ENCODE measurements around the gene OR2V2. TPM values are rescaled to one million over a fixed set of nuclear protein-coding genes. Genes with fewer than 3 reads are reported as not detected.

OR2V2 gene
- total RNA-seq, 1 donor from 2014 or later, result not detected

GRCh38 chr5:181149355-181149754 is 2.0 kb downstream of the OR2V2 start:
- no peak overlapping the region for H3K4me2 ChIP-seq (ENCODE audit: low read length)
- H3K36me3 Mint-ChIP-seq (ENCODE audit: low read depth, unreplicated experiment), result no peaks in the 10 kb centered on the region
- no peaks in the 10 kb centered on the region for H3K9me3 Mint-ChIP-seq (ENCODE audit: unreplicated experiment)
- H3K27me3 Mint-ChIP-seq (ENCODE audit: low read depth, unreplicated experiment), result peaks cover 45% of the 10 kb centered on the region
- no peak for TF ChIP-seq EZH2 (IDR thresholded peaks at IDR 0.05; ENCODE audit: insufficient read depth, low read length)
- TF ChIP-seq CTCF (IDR thresholded peaks at IDR 0.05; ENCODE audit: insufficient read depth, low read depth, low read length), result no peak
- H3K27ac Mint-ChIP-seq (ENCODE audit: unreplicated experiment), result no peak overlapping the region
- H3K36me3 ChIP-seq (ENCODE audit: insufficient read depth, low read length), result no peaks in the 10 kb centered on the region
- H2AFZ ChIP-seq (ENCODE audit: low read depth, low read length), result no peak overlapping the region
- no peak overlapping the region for H3K27ac ChIP-seq (ENCODE audit: low read depth, low read length)
- no peaks in the 10 kb centered on the region for H3K9me3 ChIP-seq (ENCODE audit: insufficient read depth, low read depth, low read length)
- H3K4me3 Mint-ChIP-seq (ENCODE audit: unreplicated experiment), result no peak overlapping the region
- no peaks in the 10 kb centered on the region for H3K79me2 ChIP-seq (ENCODE audit: insufficient read depth, low read length)
- FAIRE-seq, result no peak
- no peaks in the 10 kb centered on the region for H3K4me1 ChIP-seq (ENCODE audit: insufficient read depth, low read length)
- DNase-seq (ENCODE audit: low read depth), result no peak
- H3K4me1 Mint-ChIP-seq (ENCODE audit: low read depth, unreplicated experiment), result no peaks in the 10 kb centered on the region
- H4K20me1 ChIP-seq (ENCODE audit: insufficient read depth, low read length), result no peaks in the 10 kb centered on the region
- H3K9ac ChIP-seq (ENCODE audit: low read length), result no peak overlapping the region
- H3K4me3 ChIP-seq (ENCODE audit: insufficient read depth, low read depth, low read length), result no peak overlapping the region
- no peaks in the 10 kb centered on the region for H3K27me3 ChIP-seq (ENCODE audit: insufficient read depth, low read length)

GRCh38 chr5:181149806-181150733 is 2.7 kb downstream of the OR2V2 start:
- no peak overlapping the region for H2AFZ ChIP-seq (ENCODE audit: low read depth, low read length)
- FAIRE-seq, result no peak
- H3K4me3 Mint-ChIP-seq (ENCODE audit: unreplicated experiment), result no peak overlapping the region

More at GRCh38 chr5:181149806-181150733, 2.7 kb downstream of the OR2V2 start:
- H3K27me3 Mint-ChIP-seq (ENCODE audit: low read depth, unreplicated experiment), result peaks cover 45% of the 10 kb centered on the region
- Histone ChIP-seq H3K36me3 (ENCODE audit: insufficient read depth, low read length) (no peaks in the 10 kb centered on the region), H3K9ac (ENCODE audit: low read length) (no peak overlapping the region), H3K79me2 (ENCODE audit: insufficient read depth, low read length) (no peaks in the 10 kb centered on the region), H3K4me1 (ENCODE audit: insufficient read depth, low read length) (no peaks in the 10 kb centered on the region), H4K20me1 (ENCODE audit: insufficient read depth, low read length) (no peaks in the 10 kb centered on the region), H3K27ac (ENCODE audit: low read depth, low read length) (no peak overlapping the region), H3K4me2 (ENCODE audit: low read length) (no peak overlapping the region), H3K9me3 (ENCODE audit: insufficient read depth, low read depth, low read length) (no peaks in the 10 kb centered on the region), H3K27me3 (ENCODE audit: insufficient read depth, low read length) (no peaks in the 10 kb centered on the region), H3K4me3 (ENCODE audit: insufficient read depth, low read depth, low read length) (no peak overlapping the region)
- H3K27ac Mint-ChIP-seq (ENCODE audit: unreplicated experiment), result no peak overlapping the region
- TF ChIP-seq CTCF (IDR thresholded peaks at IDR 0.05; ENCODE audit: insufficient read depth, low read depth, low read length), result no peak
- H3K9me3 Mint-ChIP-seq (ENCODE audit: unreplicated experiment), result no peaks in the 10 kb centered on the region
- H3K36me3 Mint-ChIP-seq (ENCODE audit: low read depth, unreplicated experiment), result peaks cover 2% of the 10 kb centered on the region
- H3K4me1 Mint-ChIP-seq (ENCODE audit: low read depth, unreplicated experiment), result no peaks in the 10 kb centered on the region
- DNase-seq (ENCODE audit: low read depth), result no peak
